H1 (cell line): ENCODE data around the gene H6PD. TPM values are rescaled to one million over a fixed set of nuclear protein-coding genes. Genes with fewer than 3 reads are reported as not detected.

ENCODE experiments used
- CTCF ChIA-PET: fragments of 300-600 bp; sonication (Branson Sonifier 250); formaldehyde crosslinking; loops from one replicate; lab custom pipeline; 2021; ENCODE audit not compliant: partially characterized antibody; lab: Charles Lee
- POLR2A ChIA-PET: fragments of 300-600 bp; sonication (Branson Sonifier 250); formaldehyde crosslinking; loops from one replicate; lab custom pipeline; 2021; ENCODE audit warnings: inconsistent platforms; ENCODE audit not compliant: partially characterized antibody; lab: Charles Lee
- DNase-seq, 2 experiments: peaks; one replicate each; pipeline versions ENCODE4 v3.0.0 to v3.0.0-alpha.2; 2010 to 2022; ENCODE audit warnings: low spot score in 2 of 2, low read depth in 1 of 2, mixed read lengths in 1 of 2
- FAIRE-seq: peaks from 2 replicates; lab custom pipeline; 2011; peaks lifted over from hg19 to GRCh38; lab: Jason Lieb, UNC
- H2AFZ ChIP-seq: 2 replicates; pipeline ENCODE4 v1.8.1; 2012; ENCODE audit warnings: low read length, inconsistent platforms
- H2AK5ac ChIP-seq: 2 replicates; pipeline ENCODE4 v1.6.1; 2013; ENCODE audit warnings: low read depth, low read length
- H2BK120ac ChIP-seq: replicated peaks from 2 replicates; pipeline ENCODE3; 2013; ENCODE audit warnings: low read depth, low read length, inconsistent platforms
- H2BK12ac ChIP-seq: 2 replicates; pipeline ENCODE4 v1.6.1; 2013; ENCODE audit warnings: low read depth, low read length
- H2BK15ac ChIP-seq: 2 replicates; pipeline ENCODE4 v1.6.1; 2013; ENCODE audit warnings: low read length
- H2BK20ac ChIP-seq: 2 replicates; pipeline ENCODE4 v1.6.1; 2013; ENCODE audit warnings: low read length
- H2BK5ac ChIP-seq: 2 replicates; pipeline ENCODE4 v1.6.1; 2013; ENCODE audit warnings: low read depth, low read length
- H3K14ac ChIP-seq: 2 replicates; pipeline ENCODE4 v1.6.1; 2013; ENCODE audit warnings: inconsistent platforms; ENCODE audit not compliant: insufficient read length
- H3K18ac ChIP-seq: 2 replicates; pipeline ENCODE4 v1.6.1; 2013; ENCODE audit warnings: low read length; ENCODE audit errors: extremely low read depth
- H3K23ac ChIP-seq: 2 replicates; pipeline ENCODE4 v1.6.1; 2013; ENCODE audit warnings: inconsistent platforms; ENCODE audit not compliant: insufficient read length
- H3K23me2 ChIP-seq: 2 replicates; pipeline ENCODE4 v1.6.1; 2013; ENCODE audit warnings: low read depth, low read length
- H3K27ac ChIP-seq: 2 replicates; pipeline ENCODE4 v1.6.1; 2011; ENCODE audit warnings: low read depth, low read length, inconsistent platforms
- H3K27me3 ChIP-seq, 4 experiments: replicated peaks in 1 of 4; 1 replicate in 1 of 4; 2 replicates in 3 of 4; pipeline versions ENCODE4 v1.6.1 to v1.8.1; 2011 to 2013; ENCODE audit warnings: low read length in 3 of 4, mild to moderate bottlenecking in 3 of 4, inconsistent platforms in 2 of 4, mixed read lengths in 2 of 4, moderate library complexity in 1 of 4; ENCODE audit not compliant: control insufficient read depth in 3 of 4, insufficient read depth in 3 of 4; ENCODE audit errors: extremely low read depth in 1 of 4
- H3K36me3 ChIP-seq, 4 experiments: 2 replicates each; pipeline versions ENCODE4 v1.6.1 to v1.8.1; 2011 to 2013; ENCODE audit warnings: mild to moderate bottlenecking in 4 of 4, low read length in 3 of 4, moderate library complexity in 2 of 4, control low read depth in 1 of 4, inconsistent platforms in 1 of 4; ENCODE audit not compliant: insufficient read depth in 4 of 4, control insufficient read depth in 2 of 4
- H3K4ac ChIP-seq: replicated peaks from 2 replicates; pipeline ENCODE3; 2013; ENCODE audit warnings: low read length, low read depth, mixed read lengths, inconsistent platforms; ENCODE audit not compliant: insufficient read length
- H3K4me1 ChIP-seq, 4 experiments: replicated peaks in 1 of 4; 1 replicate in 1 of 4; 2 replicates in 3 of 4; pipeline versions ENCODE4 v1.6.1 to v1.8.1; 2011 to 2013; ENCODE audit warnings: low read length in 3 of 4, inconsistent platforms in 2 of 4, mixed read lengths in 1 of 4; ENCODE audit not compliant: insufficient read depth in 4 of 4, control insufficient read depth in 3 of 4
- H3K4me2 ChIP-seq, 2 experiments: 2 replicates each; pipeline versions ENCODE4 v1.6.1 to v1.8.1; 2011 to 2013; ENCODE audit warnings: low read depth in 2 of 2, low read length in 2 of 2, control low read depth in 1 of 2, inconsistent platforms in 1 of 2, mild to moderate bottlenecking in 1 of 2; ENCODE audit not compliant: insufficient read depth in 1 of 2
- H3K4me3 ChIP-seq, 4 experiments: fragments of 200-600, 300-600 bp in 1 of 4; sonication (generic), shearing (Covaris generic), sonication (Bioruptor Twin) in 1 of 4; 2 replicates each; pipeline versions ENCODE4 v1.5.1 to v1.8.1; 2011 to 2016; ENCODE audit warnings: low read length in 4 of 4, low read depth in 3 of 4, control low read depth in 2 of 4, inconsistent platforms in 2 of 4, mild to moderate bottlenecking in 2 of 4, mixed read lengths in 1 of 4, moderate library complexity in 1 of 4; ENCODE audit not compliant: insufficient read depth in 2 of 4; ENCODE audit errors: extremely low read depth in 1 of 4
- H3K56ac ChIP-seq: replicated peaks from 2 replicates; pipeline ENCODE3; 2013; ENCODE audit warnings: low read depth, mild to moderate bottlenecking, mixed read lengths, low read length, inconsistent platforms; ENCODE audit not compliant: insufficient read length
- H3K79me1 ChIP-seq: 2 replicates; pipeline ENCODE4 v1.6.1; 2013; ENCODE audit warnings: low read depth, low read length, control low read depth
- H3K79me2 ChIP-seq, 2 experiments: 2 replicates each; pipeline versions ENCODE4 v1.6.1 to v1.8.1; 2012 to 2013; ENCODE audit warnings: low read length in 2 of 2, mild to moderate bottlenecking in 2 of 2, inconsistent platforms in 1 of 2; ENCODE audit not compliant: insufficient read depth in 2 of 2, control insufficient read depth in 1 of 2
- H3K9ac ChIP-seq, 4 experiments: replicated peaks in 1 of 4; 1 replicate in 1 of 4; 2 replicates in 3 of 4; pipeline versions ENCODE4 v1.6.1 to v1.8.1; 2011 to 2013; ENCODE audit warnings: low read depth in 3 of 4, low read length in 3 of 4, control low read depth in 2 of 4, mild to moderate bottlenecking in 2 of 4, moderate library complexity in 2 of 4, inconsistent platforms in 1 of 4; ENCODE audit errors: extremely low read depth in 1 of 4
- H3K9me3 ChIP-seq, 2 experiments: 2 replicates each; pipeline versions ENCODE4 v1.6.1 to v1.8.1; 2012 to 2013; ENCODE audit warnings: mild to moderate bottlenecking in 2 of 2, moderate library complexity in 2 of 2, control low read depth in 1 of 2, inconsistent platforms in 1 of 2, low read depth in 1 of 2, low read length in 1 of 2, mixed read lengths in 1 of 2; ENCODE audit not compliant: insufficient read depth in 2 of 2
- H4K20me1 ChIP-seq, 2 experiments: replicated peaks in 1 of 2; 2 replicates each; pipeline versions ENCODE3 to v1.8.1; 2011 to 2013; ENCODE audit warnings: inconsistent platforms in 2 of 2, low read length in 2 of 2, mild to moderate bottlenecking in 1 of 2; ENCODE audit not compliant: insufficient read depth in 2 of 2, control insufficient read depth in 1 of 2
- H4K5ac ChIP-seq: 2 replicates; pipeline ENCODE4 v1.6.1; 2013; ENCODE audit warnings: low read length, low read depth, mixed read lengths, inconsistent platforms; ENCODE audit not compliant: insufficient read length
- H4K8ac ChIP-seq: 2 replicates; pipeline ENCODE4 v1.8.0; 2013; ENCODE audit warnings: mild to moderate bottlenecking, moderate library complexity, low read length, inconsistent platforms; ENCODE audit not compliant: insufficient read depth; ENCODE audit errors: extremely low read depth
- H4K91ac ChIP-seq: replicated peaks from 2 replicates; pipeline ENCODE3; 2013; ENCODE audit warnings: low read length, mixed read lengths, inconsistent platforms; ENCODE audit not compliant: insufficient read length
- BRCA1 ChIP-seq: IDR thresholded peaks from 2 replicates; pipeline ENCODE4 v1.6.1; 2012; ENCODE audit warnings: low read depth, low read length, improper control_type of control experiment
- CEBPB ChIP-seq: IDR thresholded peaks from 2 replicates; pipeline ENCODE4 v1.6.1; 2012; ENCODE audit warnings: low read depth, low read length
- EGR1 ChIP-seq: IDR thresholded peaks from 2 replicates; pipeline ENCODE4 v1.6.1; 2011; ENCODE audit warnings: low read depth, low read length, borderline replicate concordance
- EP300 ChIP-seq, 2 experiments: IDR thresholded peaks; 1 replicate in 1 of 2; 2 replicates in 1 of 2; pipeline ENCODE4 v1.6.1; 2011 to 2012; ENCODE audit warnings: low read depth in 2 of 2, low read length in 2 of 2, mild to moderate bottlenecking in 2 of 2, borderline replicate concordance in 1 of 2, inconsistent platforms in 1 of 2, moderate library complexity in 1 of 2
- HDAC2 ChIP-seq, 2 experiments: fragments of 300-600 bp in 1 of 2; sonication (generic) in 1 of 2; IDR thresholded peaks; 2 replicates each; pipeline ENCODE4 v1.6.1; 2011 to 2012; ENCODE audit warnings: low read depth in 2 of 2, low read length in 2 of 2, mild to moderate bottlenecking in 2 of 2, moderate library complexity in 2 of 2, borderline replicate concordance in 1 of 2, inconsistent platforms in 1 of 2
- MAFK ChIP-seq: IDR thresholded peaks from 2 replicates; pipeline ENCODE4 v1.6.1; 2012; ENCODE audit warnings: low read depth, mild to moderate bottlenecking, improper control_type of control experiment, low read length
- POLR2A ChIP-seq, 2 experiments: IDR thresholded peaks; 1 replicate in 1 of 2; 2 replicates in 1 of 2; pipeline ENCODE4 v1.6.1; 2011; ENCODE audit warnings: low read depth in 2 of 2, low read length in 2 of 2, mild to moderate bottlenecking in 2 of 2; ENCODE audit errors: control extremely low read depth in 1 of 2
- SAP30 ChIP-seq: fragments of 300-600 bp; sonication (generic); IDR thresholded peaks from 2 replicates; pipeline ENCODE4 v1.7.1; 2012; ENCODE audit warnings: low read length, moderate library complexity, mild to moderate bottlenecking, inconsistent platforms; ENCODE audit not compliant: insufficient read depth, insufficient replicate concordance
- SP2 ChIP-seq: IDR thresholded peaks from 2 replicates; pipeline ENCODE4 v1.6.1; 2012; ENCODE audit warnings: mild to moderate bottlenecking, low read length, inconsistent platforms
- SUZ12 ChIP-seq: fragments of 200-600 bp; sonication (generic); IDR thresholded peaks from 2 replicates; pipeline ENCODE4 v1.6.1; 2012; ENCODE audit warnings: mild to moderate bottlenecking, inconsistent platforms, low read length, moderate library complexity, mixed read lengths
- TBP ChIP-seq: IDR thresholded peaks from 2 replicates; pipeline ENCODE4 v1.6.1; 2011; ENCODE audit warnings: low read depth, low read length, improper control_type of control experiment
- YY1 ChIP-seq: IDR thresholded peaks from 2 replicates; pipeline ENCODE4 v1.6.1; 2011; ENCODE audit warnings: low read depth, mild to moderate bottlenecking, low read length
- WGBS, 2 experiments: shearing (Covaris generic) in 1 of 2; methylation state at CpG; one replicate each; pipeline versions ENCODE4 v1.1.6 to v1.1.7; 2013 to 2015; ENCODE audit warnings: low lambda C conversion rate in 2 of 2, mixed read lengths in 2 of 2, inconsistent platforms in 1 of 2, low coverage in 1 of 2, missing lambda C conversion rate in 1 of 2; ENCODE audit not compliant: insufficient replicate concordance in 2 of 2, insufficient coverage in 1 of 2, insufficient read length in 1 of 2; ENCODE audit errors: extremely low coverage in 1 of 2, missing lambda C conversion rate in 1 of 2; 5-methylcytosine and 5-hydroxymethylcytosine counted together
- polyA plus RNA-seq, 7 experiments: library from polyadenylated mRNA; depleted of rRNA in 3 of 7; stranded (reverse) in 5 of 7; unstranded in 2 of 7; fragments of >200 nt in 5 of 7; fragments of 200-250 nt in 2 of 7; gene quantifications; 1 replicate in 5 of 7; 2 replicates in 1 of 7; 4 replicates in 1 of 7; pipeline versions ENCODE4 v1.2.1 to v1.2.3, GENCODE V29; 2011 to 2013; ENCODE audit warnings: missing spikeins in 2 of 7, mixed read lengths in 2 of 7
- total RNA-seq: library from RNA; stranded (reverse); fragmentation: NEBNext Ultra II Directional; extraction: Animal tissue kit (Norgen Biotek cat#: 25700); gene quantifications from 2 replicates; pipeline ENCODE4 v1.2.1, GENCODE V29; 2021

Gene H6PD
- total and polyA plus RNA-seq, 2 of the 8 experiments (the other 6 are each of a cell fraction or from before 2014, with no cell fraction given): 3.6 to 3.8 TPM

DNA sequence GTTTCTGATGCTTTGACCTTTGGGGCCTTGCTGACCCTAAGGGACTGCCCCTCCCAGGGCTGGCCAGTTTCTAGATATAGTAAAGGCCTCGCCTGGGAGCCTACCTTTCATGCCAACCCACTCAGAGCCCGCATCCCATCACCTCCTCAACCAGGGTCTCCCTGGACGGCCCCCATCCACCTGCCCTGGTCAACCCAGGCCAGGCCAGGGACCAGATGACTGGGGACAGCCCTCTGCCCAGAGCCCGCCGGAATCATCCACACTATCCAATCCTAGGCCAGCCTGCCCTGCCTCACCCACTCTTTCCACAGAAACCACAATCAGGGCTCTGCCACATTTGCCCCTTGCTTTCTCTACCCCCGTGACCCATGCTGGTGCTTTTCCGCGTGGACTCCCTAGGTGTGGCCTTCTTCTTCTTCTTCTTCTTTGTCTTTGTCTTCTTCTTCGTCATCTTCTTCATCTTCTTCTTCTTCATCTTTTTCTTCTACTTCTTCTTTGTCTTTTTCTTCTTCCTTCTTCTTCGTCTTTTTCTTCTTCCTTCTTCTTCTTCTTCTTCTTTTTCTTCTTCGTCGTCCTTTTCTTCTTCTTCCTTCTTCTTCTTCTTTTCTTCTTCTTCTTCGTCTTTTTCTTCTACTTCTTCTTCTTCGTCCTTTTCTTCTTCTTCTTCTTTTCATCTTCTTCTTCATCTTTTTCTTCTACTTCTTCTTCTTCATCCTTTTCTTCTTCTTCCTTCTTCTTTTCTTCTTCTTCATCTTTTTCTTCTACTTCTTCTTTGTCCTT, 11.5 kb upstream of the H6PD start:
- H3K18ac ChIP-seq: no peak overlapping the region
- H3K4me3 ChIP-seq: no peak overlapping the region
- ChIA-PET CTCF (no interaction called here), POLR2A (no interaction called here)
- H2BK12ac ChIP-seq: no peak overlapping the region
- no peak overlapping the region for H2BK15ac ChIP-seq
- DNase-seq (no peak), FAIRE-seq (no peak)
- no peaks in the 10 kb centered on the region for H3K79me1 ChIP-seq
- no peak overlapping the region for H3K23ac ChIP-seq
- H4K91ac ChIP-seq: no peak overlapping the region
- WGBS, 2 experiments: 66 to 84% methylated on average over 5 to 14 of the region's 14 CpGs
- H4K8ac ChIP-seq: no peak overlapping the region
- H2BK20ac ChIP-seq: no peak overlapping the region
- no peaks in the 10 kb centered on the region for H3K23me2 ChIP-seq
- no peak overlapping the region for H3K56ac ChIP-seq
- no peaks in the 10 kb centered on the region for H3K9me3 ChIP-seq
- H3K36me3 ChIP-seq: no peaks in the 10 kb centered on the region
- no peak overlapping the region for H2AFZ ChIP-seq
- no peak overlapping the region for H3K14ac ChIP-seq
- no peak overlapping the region for H3K4ac ChIP-seq
- no peak overlapping the region for H3K9ac ChIP-seq
- no peaks in the 10 kb centered on the region for H3K79me2 ChIP-seq
- no peak overlapping the region for H4K5ac ChIP-seq
- no peak overlapping the region for H2BK5ac ChIP-seq
- H2BK120ac ChIP-seq: no peak overlapping the region
- no peak overlapping the region for H2AK5ac ChIP-seq
- peaks cover 0 to 4% (median 0%) of the 10 kb centered on the region in 4 experiments; a peak in 1 of 7 replicates for H3K4me1 ChIP-seq
- H3K27me3 ChIP-seq: no peaks in the 10 kb centered on the region
- TF ChIP-seq CEBPB: no peak
- no peak for TF ChIP-seq EP300 (IDR thresholded peaks at IDR 0.05; ENCODE audit: borderline replicate concordance in 1 of 2, low read depth in 2 of 2, low read length in 2 of 2)
- no peak for TF ChIP-seq YY1
- no peak for TF ChIP-seq MAFK
- no peak for TF ChIP-seq SP2
- TF ChIP-seq SAP30: no peak
- no peak for TF ChIP-seq SUZ12
- TF ChIP-seq EGR1: no peak
- TF ChIP-seq HDAC2 (IDR thresholded peaks at IDR 0.05; ENCODE audit: borderline replicate concordance in 1 of 2, low read depth in 2 of 2, low read length in 2 of 2): no peak
- no peak for TF ChIP-seq POLR2A (IDR thresholded peaks at IDR 0.05; ENCODE audit: control extremely low read depth in 1 of 2, low read depth in 2 of 2, low read length in 2 of 2)
- TF ChIP-seq BRCA1: no peak
- no peak for TF ChIP-seq TBP
- H3K27ac ChIP-seq: no peak overlapping the region
- H3K4me2 ChIP-seq: no peak overlapping the region
- no peaks in the 10 kb centered on the region for H4K20me1 ChIP-seq
